NCI-H1417 (cell line): ENCODE measurements around the gene MRPL43.

Source experiments
- DNase-seq, 3 experiments: peaks; one replicate each; lab custom pipeline; 2025; lab: John Stamatoyannopoulos, UW

MRPL43 gene

DNA sequence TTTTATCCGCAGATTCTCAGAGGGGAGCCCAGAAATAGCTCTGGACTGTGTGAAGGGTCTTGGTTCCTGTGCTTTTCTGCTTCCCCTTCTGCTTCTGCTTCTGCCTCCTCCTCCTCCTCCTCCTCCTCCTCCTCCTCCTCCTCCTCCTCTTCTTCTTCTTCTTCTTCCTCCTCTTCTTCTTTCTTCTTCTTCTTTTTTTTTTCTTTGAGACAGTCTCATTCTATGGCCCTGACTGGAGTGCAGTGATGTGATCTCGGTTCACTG lies 32.1 kb upstream of the MRPL43 start:
- no peak for DNase-seq

DNA sequence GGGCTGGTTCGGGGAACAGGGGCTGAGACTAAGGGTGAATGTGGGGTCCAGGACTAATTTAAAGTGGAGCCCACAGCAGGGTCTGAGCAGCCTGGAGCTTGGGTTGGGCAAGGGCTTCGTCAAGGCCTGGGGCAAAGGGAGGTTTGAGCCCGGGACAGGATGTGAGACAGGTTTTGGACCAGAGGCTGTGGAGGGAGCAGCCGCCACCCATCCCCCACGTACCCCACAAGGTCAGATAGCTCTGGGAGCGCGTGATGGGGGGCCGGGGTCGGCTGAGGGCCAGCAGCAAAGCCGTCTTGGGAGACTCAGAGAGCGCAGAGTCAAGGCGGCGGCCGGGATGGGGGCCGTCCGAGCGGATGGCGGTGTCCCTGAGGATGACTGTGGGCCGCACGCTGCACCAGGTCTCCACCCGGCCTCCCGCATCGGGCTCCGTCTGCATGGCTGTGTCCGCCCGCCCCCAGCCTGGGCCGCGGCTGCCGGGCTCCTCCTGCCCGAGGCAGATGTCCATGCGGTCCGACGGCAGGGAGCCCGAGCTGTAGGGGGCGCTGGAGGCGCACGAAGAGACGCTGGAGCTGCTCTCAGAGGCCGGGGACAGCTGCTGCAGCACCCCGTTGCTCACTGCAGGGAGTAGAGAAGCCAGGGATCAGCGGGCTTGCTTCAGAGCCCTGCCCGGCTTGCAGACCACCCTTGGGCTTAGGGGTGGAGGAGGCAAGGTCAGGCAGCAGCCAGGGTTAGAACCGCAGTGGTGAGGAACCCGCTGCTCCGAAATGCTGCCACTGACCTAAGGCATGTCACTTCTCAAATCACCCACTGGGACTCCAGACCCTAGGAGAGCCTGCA lies 31.5 kb upstream of the MRPL43 start:
- DNase-seq, result peak; percentile 41 to 66 (median 54)

- DNase-seq, result no peak
Observed at GRCh38 chr10:101018118-101018599, 30.9 kb upstream of the MRPL43 start.

DNA sequence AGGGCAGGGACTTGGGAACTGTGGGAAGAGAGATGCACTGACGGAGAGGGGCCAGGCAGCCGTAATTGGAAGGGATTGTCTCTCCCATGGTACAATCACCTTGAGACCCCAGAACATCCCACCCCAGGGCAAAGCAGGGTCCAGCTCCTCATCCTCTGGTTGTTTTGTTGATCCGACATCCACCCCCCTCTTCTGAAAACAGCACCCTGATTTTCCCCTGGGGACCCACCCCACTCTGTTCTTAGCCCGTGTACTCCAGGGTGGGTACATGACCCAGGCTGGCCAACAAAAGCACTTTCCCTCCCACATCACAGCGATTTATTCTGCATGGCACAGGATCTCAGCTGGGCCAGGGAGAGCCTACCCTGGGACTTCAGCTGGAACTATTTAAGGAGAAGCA lies 29.5 kb upstream of the MRPL43 start:
- no peak for DNase-seq

GRCh38 chr10:101015582-101015973 lies 28.3 kb upstream of the MRPL43 start:
- DNase-seq, result no peak

- DNase-seq, result no peak
Observed at GRCh38 chr10:101014966-101015581, 27.8 kb upstream of the MRPL43 start.

DNA sequence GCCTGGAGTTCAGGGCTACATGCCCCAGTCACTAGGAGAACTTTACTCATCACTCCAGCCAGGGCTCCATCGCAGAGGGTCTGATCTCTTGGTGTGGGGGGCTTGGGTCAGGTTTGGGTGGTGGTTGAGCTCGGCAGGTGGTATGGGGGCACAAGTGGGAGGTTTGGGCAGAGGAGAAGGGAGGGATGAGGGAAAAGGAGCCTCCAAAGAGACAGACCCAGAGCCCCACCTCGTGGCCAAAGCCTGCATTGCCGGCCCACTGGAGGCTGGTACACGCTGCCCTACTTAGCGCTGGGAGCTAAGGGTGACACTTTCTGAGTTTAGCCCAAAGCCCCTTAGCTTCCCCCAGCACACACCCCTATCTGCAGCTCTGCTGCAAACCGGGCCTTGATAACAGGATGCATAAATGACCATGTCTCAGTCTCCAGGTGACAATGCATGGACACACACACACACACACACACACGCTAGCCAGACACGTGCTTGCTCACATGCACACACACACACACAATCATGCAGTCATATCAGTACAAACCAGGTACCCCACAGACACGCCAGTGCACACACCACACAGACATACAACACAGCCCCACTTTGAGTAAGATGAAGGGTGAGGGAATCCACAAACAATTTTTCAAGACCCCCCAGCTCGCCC lies 27.1 kb upstream of the MRPL43 start:
- peak; percentile 39 to 55 (median 47) for DNase-seq

- DNase-seq, result no peak
Observed at GRCh38 chr10:101013365-101013825, 26.1 kb upstream of the MRPL43 start.

DNA sequence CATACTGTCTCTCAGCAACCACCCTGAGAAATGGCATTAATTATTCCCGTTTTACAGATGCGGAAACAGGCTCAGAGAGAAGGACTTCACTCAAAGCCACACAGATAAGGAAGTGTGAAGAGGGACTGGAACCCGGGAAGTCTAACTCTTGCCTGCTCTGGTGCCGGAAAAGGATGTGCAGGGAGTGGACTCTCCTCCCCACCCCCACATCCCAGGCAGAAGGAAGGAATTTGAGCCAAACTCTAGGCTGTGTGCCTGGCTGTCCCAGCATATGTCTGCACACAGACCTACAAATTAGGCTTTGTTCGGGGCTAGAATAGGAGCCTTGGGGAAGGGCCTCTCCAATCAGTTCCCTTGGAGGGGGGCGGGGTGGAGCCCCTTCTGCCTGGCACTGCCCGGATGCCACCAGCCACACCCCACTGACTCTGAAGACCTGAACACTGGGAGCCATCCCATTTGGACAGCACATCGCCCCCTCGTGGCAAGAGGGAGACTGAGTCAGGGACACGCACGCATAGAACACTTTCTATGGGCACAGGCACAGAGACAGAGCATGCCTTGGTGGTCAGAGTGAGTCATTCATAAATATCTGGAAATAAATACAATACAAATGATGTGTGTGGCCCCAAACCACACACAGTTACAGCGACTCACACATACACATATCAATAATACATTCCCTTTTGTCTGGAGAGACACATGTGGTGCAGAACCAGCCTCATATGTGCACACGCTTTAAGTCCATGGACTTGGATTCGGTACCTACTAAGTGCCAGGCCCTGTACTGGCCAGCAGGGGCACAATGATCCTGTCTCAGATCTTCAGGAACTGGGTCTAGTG lies 25.4 kb upstream of the MRPL43 start:
- peak; percentile 51 to 84 (median 67) for DNase-seq

GRCh38 chr10:101011517-101012423 lies 24.5 kb upstream of the MRPL43 start:
- no peak for DNase-seq

DNA sequence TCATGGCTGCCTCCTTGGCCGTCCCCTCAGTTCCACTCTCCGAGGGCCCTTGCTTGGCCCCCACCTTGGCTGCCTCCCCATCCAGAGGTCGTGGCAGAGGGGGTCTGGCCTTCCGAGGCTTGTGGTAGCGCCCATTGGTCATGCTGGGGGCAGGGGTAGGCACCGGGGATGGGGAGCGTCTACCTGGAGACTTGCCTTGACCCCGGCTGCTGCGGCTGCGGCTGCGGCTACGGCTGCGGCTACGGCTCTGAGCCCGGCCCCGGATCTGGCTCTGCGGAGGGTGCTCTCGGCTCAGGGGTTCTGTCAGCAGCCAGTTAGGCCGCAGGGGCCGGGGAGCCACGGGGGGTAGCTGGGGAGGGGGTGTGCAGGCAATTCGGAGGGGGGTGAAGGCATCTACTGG lies 23.0 kb upstream of the MRPL43 start:
- no peak for DNase-seq

DNA sequence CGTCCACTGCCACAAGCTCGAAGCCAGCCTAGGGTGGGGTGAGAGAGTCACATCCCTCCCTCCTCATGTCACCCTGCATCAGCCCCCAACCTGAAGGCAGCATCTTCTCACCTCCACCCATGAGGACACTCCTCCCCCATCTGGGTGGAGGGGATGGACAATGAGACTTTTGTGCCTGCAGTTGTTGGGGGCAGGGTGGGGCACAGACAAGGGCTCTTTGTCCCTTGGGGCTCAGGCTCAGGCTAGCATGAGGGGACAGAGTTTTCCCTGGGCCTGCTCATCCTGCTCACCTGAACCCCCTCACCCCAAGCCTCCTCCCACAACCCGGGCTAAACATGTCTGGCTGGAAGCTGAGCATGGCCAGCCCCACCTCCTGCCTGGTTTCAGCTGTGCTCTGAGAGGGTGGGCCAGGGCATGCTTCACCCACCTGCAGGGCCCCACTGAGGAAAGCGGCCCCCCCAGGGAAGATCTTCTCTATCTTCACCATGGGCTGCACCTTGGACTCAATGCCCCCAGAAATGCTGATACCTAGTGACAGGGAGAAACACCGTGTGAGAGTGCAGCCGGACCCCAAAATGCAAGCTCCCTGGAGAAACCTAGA lies 21.6 kb upstream of the MRPL43 start:
- DNase-seq, result no peak

DNA sequence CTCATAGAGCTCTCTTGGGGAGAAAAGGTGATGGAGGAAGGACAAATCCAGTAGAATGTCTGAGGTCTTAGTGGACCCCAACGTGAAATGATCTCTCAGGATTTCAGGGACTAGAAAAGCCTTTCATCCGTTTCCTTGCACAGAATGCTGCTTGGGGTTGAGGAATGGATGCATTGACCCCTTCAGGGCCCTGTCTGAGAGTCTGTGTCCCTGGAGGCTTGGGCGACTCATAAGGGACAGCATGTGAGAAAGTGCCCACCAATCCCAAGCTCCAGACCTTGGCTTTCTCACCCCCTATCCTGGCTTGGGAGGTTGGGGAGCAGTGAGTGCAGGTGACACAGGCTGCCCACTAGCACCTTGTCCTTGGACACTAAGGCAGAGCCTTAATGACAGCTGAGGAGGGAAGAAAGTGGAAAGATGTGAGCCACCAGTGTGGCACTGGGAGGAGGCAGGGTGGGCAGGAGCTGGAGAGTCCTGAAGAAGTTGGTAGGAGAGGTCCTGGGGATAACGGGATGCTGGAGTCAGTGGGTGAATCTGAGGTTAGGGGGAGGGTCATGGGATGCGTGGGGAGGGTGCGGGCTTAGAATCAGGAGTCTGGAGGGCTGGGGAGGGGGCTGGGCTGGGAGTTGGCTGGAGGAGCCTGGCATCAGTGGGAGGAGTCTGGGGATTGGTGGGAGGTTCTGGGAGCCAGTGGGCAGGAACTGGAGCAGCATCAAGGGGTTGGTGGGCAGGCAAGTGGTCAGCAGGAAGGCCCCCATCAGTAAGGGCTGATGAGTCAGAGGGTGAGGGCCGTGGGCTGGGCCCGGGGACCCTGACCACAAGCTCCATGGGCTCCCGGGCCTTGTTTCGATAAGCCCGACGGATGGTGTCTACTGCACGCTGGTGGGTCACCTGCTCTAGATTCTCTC lies 20.9 kb upstream of the MRPL43 start:
- DNase-seq, result no peak

- no peak for DNase-seq
Observed at GRCh38 chr10:101007099-101007711, 19.9 kb upstream of the MRPL43 start.

DNA sequence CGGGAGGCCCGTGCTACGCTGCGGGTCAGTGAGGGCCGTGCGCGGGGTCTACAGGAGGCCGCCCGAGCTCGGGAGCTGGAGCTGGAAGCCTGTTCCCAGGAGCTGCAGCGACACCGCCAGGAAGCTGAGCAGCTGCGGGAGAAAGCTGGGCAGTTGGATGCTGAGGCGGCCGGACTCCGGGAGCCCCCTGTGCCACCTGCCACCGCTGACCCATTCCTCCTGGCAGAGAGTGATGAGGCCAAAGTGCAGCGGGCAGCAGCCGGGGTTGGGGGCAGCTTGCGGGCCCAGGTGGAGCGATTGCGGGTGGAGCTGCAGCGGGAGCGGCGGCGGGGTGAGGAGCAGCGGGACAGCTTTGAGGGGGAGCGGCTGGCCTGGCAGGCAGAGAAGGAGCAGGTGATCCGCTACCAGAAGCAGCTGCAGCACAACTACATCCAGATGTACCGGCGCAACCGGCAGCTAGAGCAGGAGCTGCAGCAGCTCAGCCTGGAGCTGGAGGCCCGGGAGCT lies 19.3 kb upstream of the MRPL43 start:
- DNase-seq, result no peak

- no peak for DNase-seq
Observed at GRCh38 chr10:101005869-101006567, 18.7 kb upstream of the MRPL43 start.

DNA sequence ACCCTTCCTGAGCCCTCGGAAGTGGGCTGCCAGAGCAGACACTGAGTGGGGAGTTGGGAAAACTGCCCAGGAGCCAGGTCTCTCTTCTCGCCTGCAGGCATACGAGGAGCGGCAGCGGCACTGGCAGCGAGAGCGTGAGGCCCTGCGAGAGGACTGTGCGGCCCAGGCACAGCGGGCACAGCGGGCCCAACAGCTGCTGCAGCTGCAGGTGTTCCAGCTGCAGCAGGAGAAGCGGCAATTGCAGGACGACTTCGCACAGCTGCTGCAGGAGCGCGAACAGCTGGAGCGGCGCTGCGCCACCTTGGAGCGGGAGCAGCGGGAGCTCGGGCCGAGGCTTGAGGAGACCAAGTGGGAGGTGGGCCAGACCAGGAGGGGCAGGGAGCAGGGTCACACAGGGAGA lies 18.1 kb upstream of the MRPL43 start:
- DNase-seq, result no peak

DNA sequence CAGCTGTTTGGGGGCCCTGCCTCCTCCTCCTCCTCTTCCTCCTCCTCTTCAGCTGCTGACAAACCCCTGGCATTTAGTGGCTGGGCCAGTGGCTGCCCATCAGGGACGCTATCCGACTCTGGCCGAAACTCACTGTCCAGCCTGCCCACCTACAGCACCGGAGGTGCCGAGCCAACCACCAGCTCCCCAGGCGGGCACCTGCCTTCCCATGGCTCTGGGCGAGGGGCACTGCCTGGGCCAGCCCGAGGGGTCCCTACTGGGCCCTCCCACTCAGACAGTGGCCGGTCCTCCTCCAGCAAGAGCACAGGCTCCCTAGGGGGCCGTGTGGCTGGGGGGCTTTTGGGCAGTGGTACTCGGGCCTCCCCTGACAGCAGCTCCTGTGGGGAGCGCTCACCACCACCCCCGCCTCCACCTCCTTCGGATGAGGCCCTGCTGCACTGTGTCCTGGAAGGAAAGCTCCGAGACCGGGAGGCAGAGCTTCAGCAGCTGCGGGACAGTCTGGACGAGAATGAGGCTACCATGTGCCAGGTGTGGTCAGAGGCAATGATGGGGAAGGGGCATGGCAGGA lies 16.4 kb upstream of the MRPL43 start:
- no peak for DNase-seq
